GM23248 (cell line): ENCODE measurements around the gene BRD2.

Experiments used
- EZH2 ChIP-seq: fragments of 200-600 bp; sonication (generic); IDR thresholded peaks from 2 replicates; pipeline ENCODE4 v1.6.1; 2018; ENCODE audit warnings: antibody characterized with exemption, mild to moderate bottlenecking; ENCODE audit not compliant: insufficient read depth, poor library complexity, severe bottlenecking
- EZH2phosphoT487 ChIP-seq: fragments of 200-600 bp; sonication (generic); IDR thresholded peaks from 2 replicates; pipeline ENCODE4 v1.6.1; 2018; ENCODE audit warnings: antibody characterized with exemption, moderate library complexity, mild to moderate bottlenecking, low read depth; ENCODE audit not compliant: insufficient read depth

DNA sequence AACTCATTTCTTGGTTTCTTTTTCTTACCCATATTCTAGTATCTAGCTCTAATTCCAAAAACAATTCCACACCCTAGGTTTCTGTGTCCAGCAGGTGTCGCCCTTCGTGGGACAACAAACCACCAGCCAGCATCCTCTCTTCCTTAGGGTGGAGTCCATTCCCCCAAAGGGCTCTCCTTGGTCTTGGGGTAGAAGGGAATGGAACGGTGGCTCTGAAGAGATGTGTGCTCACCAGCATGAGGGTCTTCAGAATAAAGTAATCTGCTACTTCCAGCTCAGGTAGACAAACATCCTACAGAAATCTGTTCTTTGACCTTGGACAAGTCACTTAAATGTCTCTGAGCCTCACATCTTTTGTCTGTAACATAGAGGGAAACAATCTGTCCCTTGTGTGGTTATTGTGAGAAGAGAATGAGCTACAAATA is 34.7 kb upstream of the BRD2 start:
- no peak for TF ChIP-seq EZH2
- TF ChIP-seq EZH2phosphoT487 = no peak
